ENCODE measurements around the gene TMC1.

GRCh38 chr9:72805238-72805637, 283.8 kb downstream of the TMC1 start:
- TF ChIP-seq CTCF (IDR thresholded peaks at IDR 0.05) (no peak), EP300 (IDR thresholded peaks at IDR 0.05; ENCODE audit: low read depth) (no peak)

Data from transverse colon (tissue), 3 donors.